Spleen (tissue), 7 donors: ENCODE data around the gene C19orf85.

Source experiments
- POLR2A ChIP-seq, 3 donors: fragments of 450-650 bp; IDR thresholded peaks; one replicate each; pipeline ENCODE4 v1.5.1; 2017; ENCODE audit warnings: antibody characterized with exemption in 3 of 3, mild to moderate bottlenecking in 1 of 3
- POLR2AphosphoS5 ChIP-seq, 3 donors: sonication (generic); formaldehyde crosslinking; IDR thresholded peaks; one replicate each; pipeline ENCODE4 v1.5.1; 2017; ENCODE audit warnings: antibody characterized with exemption in 3 of 3
- TF ChIP-seq, protein P1 (sequence below), 11 experiments: fragments of 200-600 bp in 7 of 11; fragments of 450-650 bp in 4 of 11; sonication (generic) in 4 of 11; IDR thresholded peaks in 8 of 11; conservative IDR thresholded peaks in 3 of 11; 1 replicate in 7 of 11; 2 replicates in 4 of 11; pipeline versions ENCODE4 v1.4.0 to v1.8.0; 2016 to 2021; ENCODE audit warnings: antibody characterized with exemption in 11 of 11, inconsistent platforms in 4 of 11, mild to moderate bottlenecking in 1 of 11
- donor health status: DM: no; HTN: no; CAD: no; lungs with moderate emphysema.
- donor health status: DM: no; HTN: no; CAD: no.
- donor health status: DM: no; HTN: no; CAD: no.

DNA sequence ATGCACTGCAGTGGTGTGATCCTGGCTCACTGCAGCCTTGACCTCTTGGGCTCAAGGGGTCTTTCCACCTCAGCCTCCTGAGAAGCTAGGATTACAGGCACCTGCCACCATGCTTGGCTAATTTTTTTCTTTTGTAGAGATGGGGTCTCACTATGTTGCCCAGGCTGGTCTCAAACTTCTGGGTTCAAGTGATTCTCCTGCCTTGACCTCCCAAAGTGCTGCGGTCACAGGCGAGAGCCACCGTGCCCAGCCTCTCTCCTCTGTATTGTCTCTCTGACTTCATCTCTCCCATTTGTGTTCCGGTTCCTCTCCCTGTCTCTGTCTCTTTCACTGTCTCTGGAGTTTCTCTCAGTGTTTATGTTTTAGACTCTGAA lies 1.7 kb upstream of the C19orf85 start:
- TF ChIP-seq POLR2A (IDR thresholded peaks at IDR 0.05) (no peak), POLR2AphosphoS5 (IDR thresholded peaks at IDR 0.05) (no peak)
- TF ChIP-seq, protein P1, sequence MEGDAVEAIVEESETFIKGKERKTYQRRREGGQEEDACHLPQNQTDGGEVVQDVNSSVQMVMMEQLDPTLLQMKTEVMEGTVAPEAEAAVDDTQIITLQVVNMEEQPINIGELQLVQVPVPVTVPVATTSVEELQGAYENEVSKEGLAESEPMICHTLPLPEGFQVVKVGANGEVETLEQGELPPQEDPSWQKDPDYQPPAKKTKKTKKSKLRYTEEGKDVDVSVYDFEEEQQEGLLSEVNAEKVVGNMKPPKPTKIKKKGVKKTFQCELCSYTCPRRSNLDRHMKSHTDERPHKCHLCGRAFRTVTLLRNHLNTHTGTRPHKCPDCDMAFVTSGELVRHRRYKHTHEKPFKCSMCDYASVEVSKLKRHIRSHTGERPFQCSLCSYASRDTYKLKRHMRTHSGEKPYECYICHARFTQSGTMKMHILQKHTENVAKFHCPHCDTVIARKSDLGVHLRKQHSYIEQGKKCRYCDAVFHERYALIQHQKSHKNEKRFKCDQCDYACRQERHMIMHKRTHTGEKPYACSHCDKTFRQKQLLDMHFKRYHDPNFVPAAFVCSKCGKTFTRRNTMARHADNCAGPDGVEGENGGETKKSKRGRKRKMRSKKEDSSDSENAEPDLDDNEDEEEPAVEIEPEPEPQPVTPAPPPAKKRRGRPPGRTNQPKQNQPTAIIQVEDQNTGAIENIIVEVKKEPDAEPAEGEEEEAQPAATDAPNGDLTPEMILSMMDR (IDR thresholded peaks at IDR 0.05 in 8 of 11, conservative IDR thresholded peaks at IDR 0.05 in 3 of 11): no peak
